ENCODE results near the gene FUNDC1.
A peak's percentile ranks its signal among the peaks of the same experiment; 100 is the strongest.
"Not testable (repeated sequence)": the region's sequence is repeated elsewhere in the genome, so short reads cannot be mapped to it uniquely, and the experiment has no call there.

FUNDC1 gene

GRCh38 chrX:44542567-44543325 lies at the start of gene FUNDC1:
TSS of gene FUNDC1 (minus strand) at chrX:44542859. CDS start at chrX:44542832, 27 bp downstream.
- peak; percentile 46 for DNase-seq

GRCh38 chrX:44585866-44586265 lies 43.2 kb upstream of the FUNDC1 start:
- no peak for DNase-seq

DNA sequence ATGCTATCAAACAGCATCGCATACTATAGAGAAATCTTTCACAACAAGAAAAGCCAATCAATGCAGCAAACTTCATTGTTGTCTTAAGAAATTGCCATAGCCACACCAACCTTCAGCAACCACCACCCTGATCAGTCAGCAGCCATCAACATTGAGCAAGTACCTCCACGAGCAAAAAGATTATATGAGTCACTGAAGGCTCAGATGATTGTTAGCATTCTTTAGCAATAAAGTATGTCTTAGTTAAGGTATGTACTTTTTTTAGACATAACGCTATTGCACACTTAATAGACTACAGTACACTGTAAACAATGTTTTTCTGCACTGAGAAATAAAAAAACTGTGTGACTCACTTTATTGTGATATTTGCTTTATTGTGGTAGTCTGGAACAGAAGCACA lies 37.8 kb upstream of the FUNDC1 start:
- no peak for DNase-seq

- DNase-seq: no peak
These were observed 29.8 kb upstream of the FUNDC1 start for GRCh38 chrX:44572340-44572938.

DNA sequence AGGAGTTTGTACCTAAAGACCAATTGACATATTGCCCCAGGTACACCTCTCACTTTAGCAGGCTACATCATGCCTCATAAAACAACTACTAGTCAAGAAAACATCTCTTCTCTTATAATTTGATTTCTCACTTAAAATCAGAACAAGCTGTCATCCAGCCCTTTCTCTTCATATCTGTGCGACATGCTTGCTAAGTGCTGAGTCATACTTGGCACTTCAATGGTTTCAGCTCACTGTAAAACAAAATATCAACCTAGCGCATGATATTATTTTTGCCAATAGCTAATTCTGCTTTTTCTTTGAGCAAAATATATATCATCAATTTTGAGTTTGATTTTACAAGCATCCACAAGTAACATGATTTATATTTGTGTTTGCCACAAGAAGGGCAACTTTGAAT lies 27.9 kb upstream of the FUNDC1 start:
- DNase-seq: no peak

DNA sequence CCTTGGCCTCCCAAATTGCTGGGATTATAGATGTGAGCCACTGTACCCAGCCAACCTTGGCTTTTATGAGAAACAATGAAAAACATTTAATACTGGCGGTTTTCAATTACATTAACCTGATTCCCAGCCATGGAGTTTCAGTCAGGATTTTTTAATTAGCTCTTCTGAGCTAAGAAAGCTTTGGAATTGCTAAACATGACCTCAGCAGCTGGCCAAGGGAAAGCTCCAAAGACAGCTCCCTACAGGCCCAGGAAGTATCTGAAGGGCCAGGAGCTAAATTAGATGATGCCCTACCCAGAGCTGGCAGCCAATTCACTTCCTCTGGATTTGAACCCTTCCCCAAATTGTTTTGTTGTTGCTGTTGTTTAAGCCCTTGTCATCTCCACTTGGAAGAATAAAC lies 26.5 kb upstream of the FUNDC1 start:
- DNase-seq: no peak

DNA sequence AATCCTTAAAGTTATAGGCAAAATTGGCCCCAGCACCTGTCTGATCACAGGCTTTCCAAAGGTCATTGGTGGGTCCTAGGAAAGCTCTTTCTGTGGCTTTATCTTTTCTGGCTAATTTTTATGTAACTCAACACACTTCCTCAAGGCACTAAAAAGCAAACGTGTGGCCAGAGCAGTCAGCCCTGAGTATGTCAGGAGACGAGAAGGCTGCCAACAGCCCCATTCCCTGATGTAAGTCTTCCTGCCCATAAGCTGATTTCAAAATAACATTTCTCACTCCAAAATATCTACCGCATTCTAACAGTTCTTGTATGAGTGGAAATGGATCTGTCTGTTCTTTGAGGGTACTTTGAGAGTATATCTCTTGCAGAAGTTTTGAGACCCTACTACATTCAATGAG lies 25.5 kb upstream of the FUNDC1 start:
- DNase-seq: no peak

- not testable (repeated sequence) for DNase-seq
These were observed 19.2 kb upstream of the FUNDC1 start for GRCh38 chrX:44561896-44562295.

DNA sequence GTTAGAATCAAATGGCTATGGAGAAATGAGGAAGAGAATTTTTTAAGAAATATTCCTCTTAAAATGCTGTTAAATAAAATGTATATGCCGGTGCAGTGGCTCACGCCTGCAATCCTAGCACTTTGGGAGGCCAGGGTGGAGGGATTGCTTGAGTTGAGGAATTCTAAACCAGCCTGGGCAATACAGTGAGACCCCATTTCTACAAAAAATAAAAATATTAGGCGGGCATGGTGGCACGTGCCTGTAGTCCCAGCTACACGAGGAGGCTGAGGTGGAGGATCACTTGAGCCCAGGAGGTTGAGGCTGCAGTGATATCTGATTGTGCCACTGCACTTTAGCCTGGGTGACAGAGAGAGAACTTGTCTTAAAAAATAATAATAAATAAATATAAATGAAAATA lies 7.9 kb upstream of the FUNDC1 start:
- DNase-seq: no peak

GRCh38 chrX:44545454-44545853 lies 2.8 kb upstream of the FUNDC1 start:
- not testable (repeated sequence) for DNase-seq

GRCh38 chrX:44544036-44544435 lies 1.4 kb upstream of the FUNDC1 start:
- DNase-seq: no peak

DNA sequence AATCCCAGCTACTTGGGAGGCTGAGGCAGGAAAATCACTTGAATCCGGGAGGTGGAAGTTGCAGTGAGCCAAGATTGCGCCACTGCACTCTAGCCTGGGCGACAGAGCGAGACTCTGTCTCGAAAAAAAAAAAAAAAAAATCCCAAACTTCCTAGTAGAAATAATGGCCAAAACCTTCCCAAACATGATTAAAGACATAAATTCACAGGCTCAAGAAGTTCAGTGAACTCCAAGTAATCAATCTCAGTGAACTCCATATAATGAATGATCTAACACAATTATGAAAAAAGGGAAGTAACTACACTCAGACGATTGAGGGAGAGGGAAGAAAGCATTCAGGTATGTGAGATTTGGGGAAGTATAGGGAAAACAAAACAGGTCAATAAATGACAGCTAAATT lies 6.5 kb downstream of the FUNDC1 start:
- no peak for DNase-seq

GRCh38 chrX:44529310-44529709 lies 13.3 kb downstream of the FUNDC1 start:
- DNase-seq: no peak

DNA sequence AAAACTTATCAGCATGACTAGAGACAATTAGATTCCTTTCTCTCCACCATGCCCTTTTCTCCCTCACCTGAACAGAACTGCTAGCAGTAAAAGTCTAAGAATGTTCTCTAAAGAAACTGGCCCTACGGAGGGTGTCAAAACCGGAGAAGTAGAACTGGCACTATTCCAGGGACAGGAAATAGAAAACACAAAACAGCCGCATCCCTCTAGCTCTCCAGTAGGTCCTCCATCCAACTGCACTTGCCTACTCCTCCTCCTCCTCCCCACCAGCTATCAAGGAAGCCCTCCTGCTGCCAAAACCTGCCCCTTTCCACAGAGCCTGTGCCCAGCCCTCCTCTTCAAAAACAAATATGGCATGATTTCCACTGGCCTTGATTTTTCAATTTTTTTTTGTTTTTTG lies 28.4 kb downstream of the FUNDC1 start:
- no peak for DNase-seq

- DNase-seq: no peak
These were observed 35.4 kb downstream of the FUNDC1 start for GRCh38 chrX:44507292-44507691.

DNA sequence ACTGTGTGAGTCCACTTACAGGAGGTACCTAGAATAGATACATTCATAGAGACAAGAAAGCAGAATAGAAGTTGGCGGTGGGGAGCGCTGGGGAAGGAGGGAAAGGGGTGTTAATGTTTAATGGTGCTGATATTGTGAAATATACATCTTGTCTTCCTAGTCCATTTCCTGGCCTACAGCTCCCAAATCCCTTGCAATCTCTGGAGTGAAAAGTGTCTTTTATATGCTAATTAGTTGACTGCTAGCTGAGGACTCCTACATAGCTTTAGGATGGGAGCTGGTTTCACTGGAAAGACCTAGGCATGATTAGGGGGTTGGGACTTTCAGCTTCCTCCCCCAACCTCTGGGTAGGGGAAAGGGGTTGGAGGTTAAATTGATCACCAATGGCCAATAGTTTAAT lies 36.0 kb downstream of the FUNDC1 start:
- no peak for DNase-seq

DNA sequence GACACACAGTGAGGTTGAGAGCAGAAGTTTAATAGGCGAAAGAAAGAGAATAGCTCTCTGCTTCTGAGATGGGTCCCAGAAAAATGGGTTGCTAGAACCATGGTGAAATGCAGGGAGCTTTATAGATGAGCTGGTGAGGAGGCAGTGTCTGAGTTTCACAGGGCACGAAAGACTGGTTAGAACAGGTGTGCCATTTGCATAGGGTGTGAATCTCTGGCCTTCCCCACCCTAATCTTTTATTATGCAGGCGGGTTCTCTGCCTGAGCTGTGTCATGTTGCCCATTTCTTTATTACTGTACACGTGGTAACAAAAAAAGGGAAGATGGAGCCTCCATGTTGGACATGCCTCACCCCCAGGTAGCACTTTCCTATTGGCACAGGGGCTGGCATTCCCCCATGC lies 39.1 kb downstream of the FUNDC1 start:
- no peak for DNase-seq

DNA sequence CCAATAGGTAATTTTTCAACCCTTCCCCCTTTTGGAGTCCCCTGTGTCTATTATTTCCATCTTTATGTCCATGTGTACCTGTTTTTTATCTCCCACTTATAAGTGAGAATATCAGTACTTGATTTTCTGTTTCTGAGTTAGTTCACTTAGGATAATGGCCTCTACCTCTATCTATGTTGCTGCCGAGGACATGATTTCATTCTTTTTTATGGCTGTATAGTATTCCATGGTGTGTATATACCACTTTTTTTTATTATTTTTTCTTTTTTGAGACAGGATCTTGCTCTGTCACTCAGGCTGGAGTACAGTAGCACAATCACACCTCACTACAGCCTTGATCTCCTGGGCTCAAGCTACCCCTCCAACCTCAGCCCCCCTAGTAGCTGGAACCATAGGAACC lies 47.6 kb downstream of the FUNDC1 start:
- DNase-seq: no peak

DNA sequence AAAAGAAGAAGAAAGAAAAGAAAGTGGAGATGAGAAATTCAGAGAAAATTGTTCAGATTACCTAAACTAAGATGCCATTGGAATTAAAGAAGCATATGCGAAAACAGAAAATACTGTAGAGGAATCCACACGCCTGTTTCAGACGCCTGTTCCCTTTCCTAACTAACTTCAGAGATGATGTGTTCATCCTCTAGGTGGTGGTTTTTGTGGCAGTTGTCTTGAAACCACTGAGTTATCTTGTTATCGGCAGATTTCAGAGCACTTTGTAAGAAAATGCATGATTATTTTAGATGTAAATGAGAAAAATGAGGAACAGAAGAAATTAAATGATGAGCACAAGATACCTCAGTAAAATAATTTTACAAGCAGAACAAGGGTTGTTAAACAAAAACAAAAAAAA lies 48.3 kb downstream of the FUNDC1 start:
- DNase-seq: no peak

DNA sequence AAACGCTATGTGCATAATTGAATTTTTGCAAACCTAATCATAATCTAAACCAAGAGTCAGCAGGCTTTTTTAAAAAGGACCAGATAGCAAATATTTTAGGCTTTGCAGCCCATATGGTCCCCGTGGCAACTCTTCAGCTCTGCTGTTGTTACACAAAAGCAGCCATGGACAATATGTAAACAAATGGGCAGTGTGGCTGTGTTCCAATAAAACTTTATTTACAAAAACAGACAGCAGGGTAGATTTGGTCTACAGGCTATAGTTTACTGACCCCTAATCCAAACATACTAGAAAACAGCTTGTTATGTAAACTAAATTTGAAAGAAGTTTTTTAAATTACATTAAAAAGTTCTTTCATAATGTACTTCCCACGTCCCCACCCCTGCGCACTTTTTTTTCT lies 53.1 kb downstream of the FUNDC1 start:
- DNase-seq: no peak

DNA sequence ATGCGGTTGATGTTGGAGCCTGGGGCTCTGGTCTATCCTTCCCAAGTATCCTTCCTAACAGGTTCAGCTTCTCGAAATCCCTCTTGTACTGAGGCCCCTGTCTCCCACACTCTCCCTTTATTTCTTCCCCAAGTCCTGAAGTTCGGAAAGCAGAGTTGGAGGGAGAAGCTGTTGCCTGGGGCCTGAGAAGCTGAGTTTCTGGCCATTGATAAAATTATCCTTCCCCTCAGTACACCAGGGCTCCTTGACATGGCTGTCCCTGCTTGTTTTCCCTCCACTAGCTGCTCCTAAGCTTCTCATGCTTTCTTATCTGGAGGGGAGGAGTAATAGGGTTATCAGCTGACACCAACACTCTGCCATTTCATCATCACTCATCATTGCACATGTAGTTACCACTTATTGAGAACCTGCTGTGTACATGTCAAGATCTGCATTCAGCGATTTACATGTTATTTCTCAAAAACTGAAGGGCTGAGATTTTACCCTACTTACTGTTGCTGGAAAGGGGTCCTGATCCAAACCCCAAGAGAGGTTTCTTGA lies 58.0 kb downstream of the FUNDC1 start:
- DNase-seq: no peak

DNA sequence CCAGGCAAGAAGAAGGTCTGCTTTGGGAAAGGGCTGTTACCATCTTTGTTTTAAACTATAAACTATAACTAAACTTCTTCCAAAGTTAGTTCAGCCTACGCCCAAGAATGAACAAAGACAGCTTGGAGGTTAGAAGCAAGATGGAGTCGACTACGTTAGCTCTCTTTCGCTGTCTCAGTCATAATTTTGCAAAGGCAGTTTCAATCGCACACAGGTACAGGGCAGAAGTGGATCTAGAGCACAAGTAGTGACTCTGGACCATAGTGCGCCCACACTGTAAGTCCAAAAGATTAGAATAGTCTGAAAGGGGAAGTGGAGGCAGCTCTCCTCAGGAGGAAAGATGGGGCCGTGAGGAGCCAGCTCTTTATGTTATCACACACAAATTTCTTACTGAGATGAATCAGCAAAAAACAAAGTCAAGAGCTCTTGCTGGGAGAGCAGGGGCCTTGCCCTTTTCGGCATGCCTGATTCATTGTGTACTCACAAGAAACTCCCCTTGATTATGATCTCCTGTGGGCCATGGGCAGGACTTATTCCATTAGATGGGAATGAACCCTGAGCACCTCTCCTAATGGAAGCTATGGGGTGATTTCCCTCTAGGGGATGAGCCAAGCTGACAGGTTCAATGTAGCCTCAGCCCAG lies 58.6 kb downstream of the FUNDC1 start:
- DNase-seq: no peak

DNA sequence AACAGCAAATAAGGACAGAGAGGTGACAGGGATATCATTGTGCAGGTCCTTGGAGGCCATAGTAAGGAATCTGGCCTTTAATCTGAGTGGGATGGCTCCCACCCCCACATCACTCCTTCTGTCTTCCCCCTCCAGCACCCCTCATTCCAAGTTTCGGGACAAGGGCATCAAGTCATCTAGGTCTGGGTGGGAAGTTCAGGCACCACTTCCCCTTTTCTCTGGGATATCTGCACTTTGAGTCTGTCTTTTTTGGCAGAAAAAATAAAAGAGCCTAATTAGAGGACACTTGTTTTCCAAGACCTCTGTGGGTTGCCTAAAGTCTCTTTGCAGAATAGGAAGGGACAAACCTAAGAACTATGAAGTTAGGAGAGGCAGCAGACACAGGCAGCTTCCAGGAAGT lies 60.1 kb downstream of the FUNDC1 start:
- DNase-seq: no peak

GRCh38 chrX:44480591-44480990 lies 62.1 kb downstream of the FUNDC1 start:
- no peak for DNase-seq

All from NCI-H187 treated with DMSO at 0.1 percent for 48 hours (cell line).